ACC112 (cell line): ENCODE measurements around the gene TMEM165.
A peak's percentile ranks its signal among the peaks of the same experiment; 100 is the strongest.
"Not testable (repeated sequence)": the region's sequence is repeated elsewhere in the genome, so short reads cannot be mapped to it uniquely, and the experiment has no call there.

Source experiments
- H2AFZ ChIP-seq: fragments of 200-600 bp; sonication (generic); one replicate; pipeline ENCODE4 v1.6.0; 2017; ENCODE audit warnings: antibody characterized with exemption, low read length; ENCODE audit not compliant: unreplicated experiment
- H3K27ac ChIP-seq: fragments of 200-600 bp; sonication (generic); 2 replicates; pipeline ENCODE4 v1.5.1; 2014; ENCODE audit warnings: low read depth, mild to moderate bottlenecking, antibody characterized with exemption, low read length, moderate library complexity
- H3K27me3 ChIP-seq: fragments of 200-600 bp; sonication (generic); 2 replicates; pipeline ENCODE4 v1.6.1; 2014; ENCODE audit warnings: mild to moderate bottlenecking, antibody characterized with exemption, low read length, moderate library complexity, mixed read lengths; ENCODE audit not compliant: insufficient read depth
- H3K36me3 ChIP-seq: fragments of 200-600 bp; sonication (generic); 2 replicates; pipeline ENCODE4 v1.6.1; 2016; ENCODE audit warnings: mild to moderate bottlenecking, antibody characterized with exemption, low read length, moderate library complexity, mixed read lengths; ENCODE audit not compliant: insufficient read depth
- H3K4me1 ChIP-seq: fragments of 200-600 bp; sonication (generic); one replicate; pipeline ENCODE4 v1.6.1; 2016; ENCODE audit warnings: low read length, mixed read lengths; ENCODE audit not compliant: insufficient read depth, unreplicated experiment, control insufficient read depth
- H3K4me3 ChIP-seq: fragments of 200-600 bp; sonication (generic); 2 replicates; pipeline ENCODE4 v1.5.1; 2014; ENCODE audit warnings: mild to moderate bottlenecking, low read depth, low read length
- H3K79me2 ChIP-seq: fragments of 200-600 bp; sonication (generic); one replicate; pipeline ENCODE4 v1.6.0; 2016; ENCODE audit warnings: low read length; ENCODE audit not compliant: control insufficient read depth, unreplicated experiment, insufficient read depth

Gene TMEM165, protein sequence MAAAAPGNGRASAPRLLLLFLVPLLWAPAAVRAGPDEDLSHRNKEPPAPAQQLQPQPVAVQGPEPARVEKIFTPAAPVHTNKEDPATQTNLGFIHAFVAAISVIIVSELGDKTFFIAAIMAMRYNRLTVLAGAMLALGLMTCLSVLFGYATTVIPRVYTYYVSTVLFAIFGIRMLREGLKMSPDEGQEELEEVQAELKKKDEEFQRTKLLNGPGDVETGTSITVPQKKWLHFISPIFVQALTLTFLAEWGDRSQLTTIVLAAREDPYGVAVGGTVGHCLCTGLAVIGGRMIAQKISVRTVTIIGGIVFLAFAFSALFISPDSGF

DNA sequence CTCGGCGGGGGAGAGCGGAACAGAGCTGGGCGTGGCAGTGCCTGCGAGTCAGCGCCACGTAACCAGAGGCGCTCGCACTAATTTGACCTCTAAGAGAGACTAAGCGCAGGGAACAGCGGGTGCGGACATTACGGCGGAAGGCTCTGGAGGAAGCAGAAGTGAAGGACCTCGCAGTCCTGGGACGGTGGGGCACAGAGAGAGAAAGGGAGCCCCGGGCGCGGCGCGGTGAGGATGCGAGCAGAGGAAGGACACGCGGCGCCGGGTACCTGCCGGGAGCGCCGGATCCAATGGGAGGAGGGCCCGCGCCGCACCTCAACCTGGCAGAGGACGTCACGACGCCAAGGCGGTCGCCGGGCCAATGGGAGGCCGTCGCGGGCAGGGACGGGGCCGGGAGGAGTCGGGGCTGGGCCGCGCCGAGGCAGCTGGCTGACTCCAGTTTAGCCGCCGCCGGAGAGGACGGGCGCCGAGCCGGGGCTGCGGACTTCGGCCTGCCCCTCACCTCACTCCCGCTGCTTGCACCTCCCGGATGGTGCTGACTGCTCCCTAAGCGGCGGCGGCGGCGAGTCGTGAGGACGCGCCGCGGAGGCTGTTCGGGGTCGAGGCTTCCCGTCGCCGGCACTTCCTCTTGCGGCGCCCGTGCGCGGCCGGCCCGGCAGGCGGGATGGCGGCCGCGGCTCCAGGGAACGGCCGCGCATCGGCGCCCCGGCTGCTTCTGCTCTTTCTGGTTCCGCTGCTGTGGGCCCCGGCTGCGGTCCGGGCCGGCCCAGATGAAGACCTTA lies at the start of gene TMEM165:
Gene TMEM165, plus strand, starts transcription at position 429 of the 779 bp plus-strand sequence. Its CDS starts 233 bp downstream, at position 662.
- H3K79me2 ChIP-seq = peaks cover 50% of the 10 kb centered on the region
- peaks cover 20% of the 10 kb centered on the region for H3K4me1 ChIP-seq
- H3K36me3 ChIP-seq = peaks cover 11% of the 10 kb centered on the region
- peak within 1 kb of the TSS; percentile 99 for H2AFZ ChIP-seq
- H3K27me3 ChIP-seq = no peaks in the 10 kb centered on the region
- H3K4me3 ChIP-seq = peak within 1 kb of the TSS; percentile 91
- peak within 1 kb of the TSS; percentile 89 for H3K27ac ChIP-seq

- Histone ChIP-seq H3K79me2 (peaks cover 30% of the 10 kb centered on the region), H2AFZ (peak within 1 kb of the TSS; percentile 95), H3K4me3 (peak within 1 kb of the TSS; percentile 95), H3K4me1 (peaks cover 34% of the 10 kb centered on the region), H3K27ac (peak within 1 kb of the TSS; percentile 73), H3K27me3 (no peaks in the 10 kb centered on the region), H3K36me3 (no peaks in the 10 kb centered on the region)
These were observed 49.5 kb upstream of the TMEM165 start, which contains the start of gene SRD5A3 for GRCh38 chr4:55345980-55346850. SRD5A3 (plus strand) TSS chr4:55346242; CDS start chr4:55346337, 95 bp downstream.

GRCh38 chr4:55346851-55347255 lies 48.9 kb upstream of the TMEM165 start:
- H3K27me3 ChIP-seq = no peaks in the 10 kb centered on the region
- H3K4me3 ChIP-seq = peak overlapping the region; percentile 95
- peaks cover 35% of the 10 kb centered on the region for H3K4me1 ChIP-seq
- H3K36me3 ChIP-seq = 0 out of 2 replicates have a peak, but pooled peaks cover 3% of the 10 kb centered on the region
- peak overlapping the region; percentile 81 for H2AFZ ChIP-seq
- H3K79me2 ChIP-seq = peaks cover 30% of the 10 kb centered on the region
- H3K27ac ChIP-seq = peak overlapping the region; percentile 73

- peaks cover 11% of the 10 kb centered on the region; the same call in 1 of the 2 replicates for H3K36me3 ChIP-seq
- H3K27me3 ChIP-seq = no peaks in the 10 kb centered on the region
- peak overlapping the region; percentile 95 for H3K4me3 ChIP-seq
- H3K79me2 ChIP-seq = peaks cover 30% of the 10 kb centered on the region
- peaks cover 35% of the 10 kb centered on the region for H3K4me1 ChIP-seq
- peak overlapping the region; percentile 25 for H2AFZ ChIP-seq
- H3K27ac ChIP-seq = peak overlapping the region; percentile 50
These were observed 48.0 kb upstream of the TMEM165 start for GRCh38 chr4:55347610-55348228.

DNA sequence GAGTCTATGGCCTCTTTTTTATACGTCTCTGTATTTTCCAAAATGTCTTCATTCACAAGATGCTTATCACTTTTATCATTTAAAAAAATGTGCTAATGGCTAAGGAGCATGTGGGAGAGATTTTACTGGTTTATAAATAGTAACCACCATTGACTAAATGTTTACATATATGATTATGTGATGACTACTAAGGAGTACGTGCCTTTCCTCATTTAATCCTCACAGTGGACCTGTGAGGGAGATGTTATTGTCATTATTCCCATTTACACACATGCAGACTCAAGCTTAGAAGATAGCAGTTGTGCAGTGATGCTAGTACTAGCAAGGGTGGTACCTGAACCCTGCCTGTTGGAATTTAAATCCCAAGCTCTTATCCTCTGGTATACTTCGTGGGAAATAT lies 47.3 kb upstream of the TMEM165 start:
- Histone ChIP-seq H3K79me2 (peaks cover 30% of the 10 kb centered on the region), H3K4me1 (peaks cover 35% of the 10 kb centered on the region), H3K4me3 (peak overlapping the region; percentile 95), H2AFZ (peak overlapping the region; percentile 15), H3K27me3 (no peaks in the 10 kb centered on the region), H3K27ac (peak overlapping the region; percentile 50), H3K36me3 (peaks cover 16% of the 10 kb centered on the region; the same call in 1 of the 2 replicates)

DNA sequence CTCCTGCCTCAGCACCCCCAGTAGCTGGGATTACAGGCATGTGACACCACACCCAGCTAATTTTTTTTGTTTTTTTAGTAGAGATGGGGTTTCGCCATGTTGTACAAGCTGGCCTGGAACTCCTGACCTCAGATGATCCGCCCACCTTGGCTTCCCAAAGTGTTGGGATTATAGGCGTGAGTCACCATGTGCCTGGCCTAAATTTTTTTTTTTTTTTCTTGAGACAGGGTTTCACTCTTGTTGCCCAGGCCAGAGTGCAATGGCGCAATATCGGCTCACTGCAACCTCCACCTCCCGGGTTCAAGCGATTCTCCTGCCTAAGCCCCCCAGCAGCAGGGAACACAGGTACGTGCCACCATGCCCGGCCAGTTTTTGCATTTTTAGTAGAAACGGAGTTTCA lies 44.9 kb upstream of the TMEM165 start:
- peaks cover 16% of the 10 kb centered on the region; the same call in 1 of the 2 replicates for H3K36me3 ChIP-seq
- H2AFZ ChIP-seq, H3K27ac ChIP-seq: not testable (repeated sequence)

DNA sequence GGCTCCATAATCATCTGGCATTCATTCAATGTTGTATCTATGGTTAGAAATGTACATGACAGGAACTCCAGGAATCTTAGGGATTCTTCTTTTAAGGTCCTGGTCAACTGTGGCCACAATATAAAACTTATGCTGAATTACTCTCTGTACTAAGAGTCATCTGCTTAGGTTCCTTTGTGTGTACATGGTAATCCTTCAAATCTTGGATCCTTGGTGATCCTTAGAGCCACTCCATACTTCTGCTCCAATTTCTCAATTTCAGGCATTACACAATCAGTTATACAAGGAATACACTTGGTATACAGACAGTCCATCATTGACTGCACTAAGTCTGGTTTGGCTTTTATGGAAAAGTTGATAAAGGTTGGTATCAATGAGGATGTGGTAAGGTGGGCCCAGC lies 43.9 kb upstream of the TMEM165 start:
- Histone ChIP-seq H3K4me1 (peaks cover 37% of the 10 kb centered on the region), H3K79me2 (peaks cover 29% of the 10 kb centered on the region), H3K4me3 (no peak overlapping the region), H3K36me3 (peaks cover 16% of the 10 kb centered on the region; the same call in 1 of the 2 replicates), H3K27ac (no peak overlapping the region), H3K27me3 (no peaks in the 10 kb centered on the region), H2AFZ (no peak overlapping the region)

More for the DNA sequence above, 44.9 kb upstream of the TMEM165 start:
- not testable (repeated sequence) for H3K4me3 ChIP-seq, H3K27me3 ChIP-seq
- Histone ChIP-seq H3K79me2 (peaks cover 30% of the 10 kb centered on the region), H3K4me1 (peaks cover 35% of the 10 kb centered on the region)

DNA sequence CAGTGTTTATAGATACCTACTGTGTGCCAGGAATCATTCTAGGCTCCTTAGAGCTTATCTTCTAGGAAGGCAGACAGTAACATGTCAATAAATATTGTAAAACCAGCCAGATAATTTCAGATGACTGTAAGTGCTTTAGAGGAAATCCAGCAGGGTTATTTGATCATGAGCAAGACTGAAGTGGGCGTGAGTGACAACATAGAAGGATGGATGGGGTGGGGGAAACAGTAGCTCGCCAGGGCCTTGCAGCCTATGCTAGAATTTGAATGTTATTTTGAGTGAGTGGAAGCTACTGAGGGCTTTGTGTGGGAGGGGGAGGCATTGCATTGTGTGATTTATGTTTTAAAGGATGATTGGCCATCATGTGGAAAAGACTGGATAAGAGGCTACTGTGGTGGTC lies 43.0 kb upstream of the TMEM165 start:
- H3K79me2 ChIP-seq = peaks cover 20% of the 10 kb centered on the region
- H3K27ac ChIP-seq = no peak overlapping the region
- no peak overlapping the region for H3K4me3 ChIP-seq
- no peaks in the 10 kb centered on the region for H3K27me3 ChIP-seq
- peaks cover 16% of the 10 kb centered on the region; the same call in 1 of the 2 replicates for H3K36me3 ChIP-seq
- H3K4me1 ChIP-seq = peaks cover 37% of the 10 kb centered on the region
- H2AFZ ChIP-seq = no peak overlapping the region

DNA sequence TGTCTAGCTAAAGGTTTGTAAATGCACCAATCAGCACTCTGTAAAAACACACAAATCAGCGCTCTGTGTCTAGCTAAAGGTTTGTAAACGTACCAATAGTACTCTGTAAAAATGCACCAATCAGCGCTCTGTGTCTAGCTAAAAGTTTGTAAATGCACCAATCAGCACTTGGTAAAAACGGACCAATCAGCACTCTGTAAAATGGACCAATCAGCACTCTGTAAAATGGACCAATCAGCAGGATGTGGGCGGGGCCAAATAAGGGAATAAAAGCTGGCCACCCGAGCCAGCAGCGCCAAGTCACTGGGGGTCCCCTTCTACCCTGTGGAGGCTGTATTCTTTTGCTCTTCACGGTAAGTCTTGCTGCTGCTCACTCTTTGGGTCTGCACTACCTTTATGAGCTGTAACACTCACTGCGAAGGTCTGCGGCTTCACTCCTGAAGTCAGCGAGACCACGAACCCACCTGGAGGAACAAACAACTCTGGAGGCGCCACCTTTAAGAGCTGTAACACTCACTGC lies 42.5 kb upstream of the TMEM165 start:
- Histone ChIP-seq H3K4me1 (peaks cover 37% of the 10 kb centered on the region), H3K79me2 (peaks cover 15% of the 10 kb centered on the region), H3K36me3 (peaks cover 16% of the 10 kb centered on the region; the same call in 1 of the 2 replicates)
- not testable (repeated sequence) for H2AFZ ChIP-seq, H3K27ac ChIP-seq, H3K4me3 ChIP-seq, H3K27me3 ChIP-seq
